Measurements from ENCODE around the gene PHC2.

- TF ChIP-seq, protein P1, sequence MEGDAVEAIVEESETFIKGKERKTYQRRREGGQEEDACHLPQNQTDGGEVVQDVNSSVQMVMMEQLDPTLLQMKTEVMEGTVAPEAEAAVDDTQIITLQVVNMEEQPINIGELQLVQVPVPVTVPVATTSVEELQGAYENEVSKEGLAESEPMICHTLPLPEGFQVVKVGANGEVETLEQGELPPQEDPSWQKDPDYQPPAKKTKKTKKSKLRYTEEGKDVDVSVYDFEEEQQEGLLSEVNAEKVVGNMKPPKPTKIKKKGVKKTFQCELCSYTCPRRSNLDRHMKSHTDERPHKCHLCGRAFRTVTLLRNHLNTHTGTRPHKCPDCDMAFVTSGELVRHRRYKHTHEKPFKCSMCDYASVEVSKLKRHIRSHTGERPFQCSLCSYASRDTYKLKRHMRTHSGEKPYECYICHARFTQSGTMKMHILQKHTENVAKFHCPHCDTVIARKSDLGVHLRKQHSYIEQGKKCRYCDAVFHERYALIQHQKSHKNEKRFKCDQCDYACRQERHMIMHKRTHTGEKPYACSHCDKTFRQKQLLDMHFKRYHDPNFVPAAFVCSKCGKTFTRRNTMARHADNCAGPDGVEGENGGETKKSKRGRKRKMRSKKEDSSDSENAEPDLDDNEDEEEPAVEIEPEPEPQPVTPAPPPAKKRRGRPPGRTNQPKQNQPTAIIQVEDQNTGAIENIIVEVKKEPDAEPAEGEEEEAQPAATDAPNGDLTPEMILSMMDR (IDR thresholded peaks at IDR 0.05) = no peak
- TF ChIP-seq POLR2A (IDR thresholded peaks at IDR 0.05) (no peak), POLR2AphosphoS5 (IDR thresholded peaks at IDR 0.05) (no peak)
Observed at GRCh38 chr1:33378524-33378923, 52.4 kb downstream of the PHC2 start.
